ENCODE data around the gene STARD8.
"Not testable (repeated sequence)": the region's sequence is repeated elsewhere in the genome, so short reads cannot be mapped to it uniquely, and the experiment has no call there.

Gene STARD8

GRCh38 chrX:68656473-68656872, 9.0 kb downstream of the STARD8 start:
- DNase-seq (ENCODE audit: low read depth in 2 of 2), result not testable (repeated sequence)

GRCh38 chrX:68658530-68658929, 11.1 kb downstream of the STARD8 start:
- DNase-seq (ENCODE audit: low read depth in 2 of 2), result no peak

GRCh38 chrX:68659385-68659784, 11.9 kb downstream of the STARD8 start:
- DNase-seq (ENCODE audit: low read depth in 2 of 2), result no peak

- no peak for DNase-seq (ENCODE audit: low read depth in 2 of 2)
Measured at GRCh38 chrX:68659786-68660185, 12.3 kb downstream of the STARD8 start.

- DNase-seq (ENCODE audit: low read depth in 2 of 2), result no peak
Measured at GRCh38 chrX:68660746-68661145, 13.3 kb downstream of the STARD8 start.

- no peak for DNase-seq (ENCODE audit: low read depth in 2 of 2)
Measured at GRCh38 chrX:68665502-68665901, 18.0 kb downstream of the STARD8 start.

GRCh38 chrX:68666580-68666979, 19.1 kb downstream of the STARD8 start:
- DNase-seq (ENCODE audit: low read depth in 2 of 2), result no peak

GRCh38 chrX:68669094-68669860, 21.8 kb downstream of the STARD8 start:
- no peak for DNase-seq (ENCODE audit: low read depth in 2 of 2)

GRCh38 chrX:68669871-68670270, 22.4 kb downstream of the STARD8 start:
- no peak for DNase-seq (ENCODE audit: low read depth in 2 of 2)

- no peak for DNase-seq (ENCODE audit: low read depth in 2 of 2)
Measured at GRCh38 chrX:68671221-68671620, 23.8 kb downstream of the STARD8 start.

GRCh38 chrX:68672581-68673318, 25.3 kb downstream of the STARD8 start:
- no peak for DNase-seq (ENCODE audit: low read depth in 2 of 2)

- DNase-seq (ENCODE audit: low read depth in 2 of 2), result no peak
Measured at GRCh38 chrX:68675571-68675970, 28.1 kb downstream of the STARD8 start.

- no peak for DNase-seq (ENCODE audit: low read depth in 2 of 2)
Measured at GRCh38 chrX:68676335-68676734, 28.9 kb downstream of the STARD8 start.

GRCh38 chrX:68677998-68678397, 30.5 kb downstream of the STARD8 start:
- no peak for DNase-seq (ENCODE audit: low read depth in 2 of 2)

- DNase-seq (ENCODE audit: low read depth in 2 of 2), result no peak
Measured at GRCh38 chrX:68681443-68681941, 34.0 kb downstream of the STARD8 start.

GRCh38 chrX:68682790-68683189, 35.3 kb downstream of the STARD8 start:
- DNase-seq (ENCODE audit: low read depth in 2 of 2), result no peak

GRCh38 chrX:68683580-68683979, 36.1 kb downstream of the STARD8 start:
- no peak for DNase-seq (ENCODE audit: low read depth in 2 of 2)

GRCh38 chrX:68684291-68684918, 36.9 kb downstream of the STARD8 start:
- DNase-seq (ENCODE audit: low read depth in 2 of 2), result no peak

GRCh38 chrX:68684919-68685304, 37.4 kb downstream of the STARD8 start:
- DNase-seq (ENCODE audit: low read depth in 2 of 2), result no peak

GRCh38 chrX:68685685-68686084, 38.2 kb downstream of the STARD8 start:
- no peak for DNase-seq (ENCODE audit: low read depth in 2 of 2)

GRCh38 chrX:68686097-68686977, 38.9 kb downstream of the STARD8 start:
- peak in 1 of 2 donors; percentile 7 for DNase-seq (ENCODE audit: low read depth in 2 of 2)

- not testable (repeated sequence) for DNase-seq (ENCODE audit: low read depth in 2 of 2)
Measured at GRCh38 chrX:68688931-68689330, 41.5 kb downstream of the STARD8 start.

All from stimulated activated CD4-positive, alpha-beta T cell treated with anti-CD3 and anti-CD28 coated beads, Interleukin-1b, Interleukin-23, amount 100 ng/mL, for 4 hours (primary cell).